H1 (cell line): Measurements from ENCODE around the gene NFKBIL1.

Experiments used
- ATF3 ChIP-seq: IDR thresholded peaks from 2 replicates; pipeline ENCODE4 v1.6.1; 2011; ENCODE audit warnings: low read depth, mild to moderate bottlenecking, low read length; ENCODE audit not compliant: insufficient read depth
- CTCF ChIP-seq, 3 experiments: IDR thresholded peaks; 1 replicate in 2 of 3; 2 replicates in 1 of 3; pipeline versions ENCODE4 v1.5.1 to v1.6.1; 2011; ENCODE audit warnings: low read length in 3 of 3, mild to moderate bottlenecking in 3 of 3, inconsistent platforms in 2 of 3, low read depth in 1 of 3, moderate library complexity in 1 of 3; ENCODE audit not compliant: insufficient read depth in 1 of 3; ENCODE audit errors: control extremely low read depth in 1 of 3
- EP300 ChIP-seq, 2 experiments: IDR thresholded peaks; 1 replicate in 1 of 2; 2 replicates in 1 of 2; pipeline ENCODE4 v1.6.1; 2011 to 2012; ENCODE audit warnings: low read depth in 2 of 2, low read length in 2 of 2, mild to moderate bottlenecking in 2 of 2, borderline replicate concordance in 1 of 2, inconsistent platforms in 1 of 2, moderate library complexity in 1 of 2
- JUND ChIP-seq: IDR thresholded peaks from 2 replicates; pipeline ENCODE4 v1.6.1; 2011; ENCODE audit warnings: mild to moderate bottlenecking, improper control_type of control experiment, low read length
- POLR2A ChIP-seq, 2 experiments: IDR thresholded peaks; 1 replicate in 1 of 2; 2 replicates in 1 of 2; pipeline ENCODE4 v1.6.1; 2011; ENCODE audit warnings: low read depth in 2 of 2, low read length in 2 of 2, mild to moderate bottlenecking in 2 of 2; ENCODE audit errors: control extremely low read depth in 1 of 2
- POLR2AphosphoS5 ChIP-seq: IDR thresholded peaks from 2 replicates; pipeline ENCODE4 v1.6.1; 2011; ENCODE audit warnings: low read depth, low read length
- SRF ChIP-seq: IDR thresholded peaks from 2 replicates; pipeline ENCODE4 v1.6.1; 2011; ENCODE audit warnings: mild to moderate bottlenecking, low read depth, low read length, moderate library complexity
- TEAD4 ChIP-seq: IDR thresholded peaks from 2 replicates; pipeline ENCODE4 v1.6.1; 2012; ENCODE audit warnings: low read depth, low read length, inconsistent platforms, mixed read lengths
- USF2 ChIP-seq: IDR thresholded peaks from 2 replicates; pipeline ENCODE4 v1.6.1; 2011; ENCODE audit warnings: low read length, improper control_type of control experiment

- TF ChIP-seq POLR2AphosphoS5 (no peak), POLR2A (IDR thresholded peaks at IDR 0.05; ENCODE audit: control extremely low read depth in 1 of 2, low read depth in 2 of 2, low read length in 2 of 2) (no peak), ATF3 (no peak), JUND (no peak), CTCF (IDR thresholded peaks at IDR 0.05; ENCODE audit: control extremely low read depth in 1 of 3, insufficient read depth in 1 of 3, low read depth in 1 of 3, low read length in 3 of 3) (no peak), USF2 (no peak), SRF (no peak), EP300 (IDR thresholded peaks at IDR 0.05; ENCODE audit: borderline replicate concordance in 1 of 2, low read depth in 2 of 2, low read length in 2 of 2) (no peak), TEAD4 (no peak)
These were observed 31.7 kb downstream of the NFKBIL1 start for GRCh38 chr6:31579119-31579505.
